AG04449 (cell line): ENCODE results near the gene GANC.

Source experiments
- CTCF ChIA-PET: fragments of 350-600 bp; formaldehyde crosslinking; extraction: SDS; loops from one replicate; lab custom pipeline; 2021; ENCODE audit warnings: antibody characterized with exemption; lab: Yijun Ruan, JAX
- POLR2A ChIA-PET: fragments of 400-600, 350-600 bp; formaldehyde crosslinking; extraction: SDS; loops from one replicate; lab custom pipeline; 2020; ENCODE audit warnings: antibody characterized with exemption, inconsistent platforms; lab: Yijun Ruan, JAX
- DNase-seq: peaks from one replicate; pipeline ENCODE4 v3.0.0-alpha.2; 2010; ENCODE audit warnings: low read depth, low spot score
- H3K4me3 ChIP-seq: 2 replicates; pipeline ENCODE4 v1.5.1; 2011; ENCODE audit warnings: low read depth, mild to moderate bottlenecking, control low read depth, low read length
- CTCF ChIP-seq: IDR thresholded peaks from one replicate; pipeline ENCODE4 v1.5.1; 2011; ENCODE audit warnings: mild to moderate bottlenecking, moderate library complexity, low read length, control low read depth, inconsistent platforms; ENCODE audit not compliant: insufficient read depth; ENCODE audit errors: missing control alignments

GANC gene

GRCh38 chr15:42276762-42277161 lies 3.8 kb downstream of the GANC start:
- no peak for TF ChIP-seq CTCF
- H3K4me3 ChIP-seq = no peak overlapping the region
- DNase-seq = no peak
- ChIA-PET POLR2A (no interaction called here), CTCF (interaction anchor here (1.1 to 1.4 kb wide), 2 partner anchors 10 to 109 kb away, joined by 3 to 5 read pairs; no protein-coding TSS in a partner anchor)

GRCh38 chr15:42279234-42279723 lies 6.3 kb downstream of the GANC start:
- no peak overlapping the region for H3K4me3 ChIP-seq
- POLR2A ChIA-PET = no interaction called here
- TF ChIP-seq CTCF = no peak
- no peak for DNase-seq
- CTCF ChIA-PET = interaction anchor here (0.9 kb wide), 1 partner anchor 106 kb away, joined by 3 read pairs; no protein-coding TSS in a partner anchor

GRCh38 chr15:42282344-42282743 lies 9.3 kb downstream of the GANC start:
- no peak for TF ChIP-seq CTCF
- ChIA-PET CTCF (no interaction called here), POLR2A (no interaction called here)
- no peak overlapping the region for H3K4me3 ChIP-seq
- no peak for DNase-seq

GRCh38 chr15:42282926-42283325 lies 9.9 kb downstream of the GANC start:
- TF ChIP-seq CTCF = no peak

GRCh38 chr15:42283671-42284070 lies 10.7 kb downstream of the GANC start:
- no peak overlapping the region for H3K4me3 ChIP-seq
- DNase-seq = no peak
- no peak for TF ChIP-seq CTCF
- ChIA-PET CTCF (interaction anchor here (1.4 to 1.7 kb wide), 2 partner anchors 22 to 101 kb away, joined by 3 read pairs; no protein-coding TSS in a partner anchor), POLR2A (no interaction called here)

More at GRCh38 chr15:42282926-42283325, 9.9 kb downstream of the GANC start:
- ChIA-PET CTCF (interaction anchor here (1.7 kb wide), 1 partner anchor 21 kb away, joined by 3 read pairs; no protein-coding TSS in a partner anchor), POLR2A (no interaction called here)
- no peak for DNase-seq
- no peak overlapping the region for H3K4me3 ChIP-seq

GRCh38 chr15:42284551-42284950 lies 11.6 kb downstream of the GANC start:
- no peak for DNase-seq
- no peak overlapping the region for H3K4me3 ChIP-seq
- TF ChIP-seq CTCF = no peak
- POLR2A ChIA-PET = no interaction called here
- CTCF ChIA-PET = interaction anchor here (1.4 to 1.7 kb wide), 2 partner anchors 23 to 100 kb away, joined by 3 read pairs; no protein-coding TSS in a partner anchor
